PC-3 (cell line): Measurements from ENCODE around the gene VSTM4.

ENCODE experiments used
- CTCF ChIP-seq: fragments of 300-600 bp; sonication (generic); conservative IDR thresholded peaks from 2 replicates; pipeline ENCODE4 v1.5.1; 2017; ENCODE audit warnings: antibody characterized with exemption, low read depth, mild to moderate bottlenecking, low read length
- EZH2 ChIP-seq: fragments of 300-600 bp; sonication (generic); IDR thresholded peaks from one replicate; pipeline ENCODE4 v1.6.1; 2017; ENCODE audit warnings: antibody characterized with exemption, mild to moderate bottlenecking, low read length; ENCODE audit not compliant: unreplicated experiment
- EZH2phosphoT487 ChIP-seq: fragments of 300-600 bp; sonication (generic); IDR thresholded peaks from 2 replicates; pipeline ENCODE4 v1.6.1; 2018; ENCODE audit warnings: mild to moderate bottlenecking, antibody characterized with exemption, low read length, borderline replicate concordance

GRCh38 chr10:49071160-49071761 lies 44.1 kb downstream of the VSTM4 start:
- TF ChIP-seq EZH2phosphoT487 = no peak
- TF ChIP-seq CTCF = no peak
- no peak for TF ChIP-seq EZH2
